Caco-2 (cell line): ENCODE measurements around the gene PAAF1. TPM values are rescaled to one million over a fixed set of nuclear protein-coding genes. Genes with fewer than 3 reads are reported as not detected.
"Not testable (repeated sequence)": the region's sequence is repeated elsewhere in the genome, so short reads cannot be mapped to it uniquely, and the experiment has no call there.

Experiments used
- BruUV-seq: library from RNA; stranded (reverse); fragments of 400-500 nt; replicated peaks from 2 replicates; lab custom pipeline; 2021; lab: Mats Ljungman, UMichigan
- CTCF ChIA-PET: fragments of 300-600 bp; sonication (Branson Sonifier 250); formaldehyde crosslinking; loops from one replicate; lab custom pipeline; 2022; ENCODE audit warnings: antibody characterized with exemption; lab: Charles Lee
- POLR2A ChIA-PET: fragments of 300-600 bp; sonication (Branson Sonifier 250); formaldehyde crosslinking; loops from one replicate; lab custom pipeline; 2022; ENCODE audit warnings: antibody characterized with exemption; lab: Charles Lee
- DNase-seq, 2 experiments: peaks; one replicate each; pipeline versions ENCODE4 v3.0.0 to v3.0.0-alpha.2; 2020 to 2022
- H3K27me3 ChIP-seq: replicated peaks from 2 replicates; pipeline ENCODE4 v1.6.0; 2011; ENCODE audit warnings: low read length; ENCODE audit not compliant: control insufficient read depth, insufficient read depth
- H3K36me3 ChIP-seq: 2 replicates; pipeline ENCODE4 v1.5.1; 2011; ENCODE audit warnings: low read length; ENCODE audit not compliant: control insufficient read depth, insufficient read depth
- H3K4me1 ChIP-seq: fragments of 250-450 bp; sonication (Bioruptor Pico); 2 replicates; pipeline ENCODE4 v1.5.1; 2020; ENCODE audit warnings: mild to moderate bottlenecking
- H3K4me3 ChIP-seq: 2 replicates; pipeline ENCODE4 v1.5.1; 2011; ENCODE audit warnings: low read depth, mild to moderate bottlenecking, control low read depth, low read length
- H3K9me3 ChIP-seq: fragments of 250-450 bp; sonication (Bioruptor Pico); 2 replicates; pipeline ENCODE4 v1.5.1; 2020; ENCODE audit warnings: mild to moderate bottlenecking, moderate library complexity
- H3K27ac Mint-ChIP-seq: one replicate; pipeline ENCODE4 v1.8.0; 2022; ENCODE audit warnings: mixed read lengths; ENCODE audit not compliant: unreplicated experiment
- H3K27me3 Mint-ChIP-seq: one replicate; pipeline ENCODE4 v1.8.0; 2022; ENCODE audit warnings: mixed read lengths; ENCODE audit not compliant: insufficient read depth, unreplicated experiment
- H3K36me3 Mint-ChIP-seq: one replicate; pipeline ENCODE4 v1.8.0; 2022; ENCODE audit warnings: mild to moderate bottlenecking, mixed read lengths; ENCODE audit not compliant: insufficient read depth, unreplicated experiment
- H3K4me1 Mint-ChIP-seq: one replicate; pipeline ENCODE4 v1.8.0; 2022; ENCODE audit warnings: low read depth, mixed read lengths; ENCODE audit not compliant: unreplicated experiment
- H3K4me3 Mint-ChIP-seq: one replicate; pipeline ENCODE4 v1.8.0; 2022; ENCODE audit warnings: mild to moderate bottlenecking, moderate library complexity, mixed read lengths; ENCODE audit not compliant: unreplicated experiment
- H3K9me3 Mint-ChIP-seq: one replicate; pipeline ENCODE4 v1.8.0; 2022; ENCODE audit warnings: mixed read lengths; ENCODE audit not compliant: unreplicated experiment
- CTCF ChIP-seq, 2 experiments: fragments of 200-600 bp in 1 of 2; IDR thresholded peaks; 1 replicate in 1 of 2; 2 replicates in 1 of 2; pipeline versions ENCODE4 v1.5.1 to v1.8.0; 2011 to 2022; ENCODE audit warnings: antibody characterized with exemption in 1 of 2, control low read depth in 1 of 2, inconsistent platforms in 1 of 2, low read depth in 1 of 2, low read length in 1 of 2, mild to moderate bottlenecking in 1 of 2, moderate library complexity in 1 of 2; ENCODE audit not compliant: insufficient read depth in 1 of 2, severe bottlenecking in 1 of 2, unreplicated experiment in 1 of 2
- intact Hi-C: fragments of 100-400 bp; cut with micrococcal nuclease; formaldehyde crosslinking; loops from one replicate; pipeline ENCODE4 v1.10.0; 2022; ENCODE audit not compliant: unreplicated experiment
- total RNA-seq: library from RNA; stranded (reverse); gene quantifications from 2 replicates; pipeline ENCODE4 v1.2.3, GENCODE V29; 2022

Gene PAAF1
- total RNA-seq, 1 experiment from 2014 or later, result 51.6 TPM

- TF ChIP-seq CTCF (IDR thresholded peaks at IDR 0.05; ENCODE audit: insufficient read depth in 1 of 2, low read depth in 1 of 2, low read length in 1 of 2, severe bottlenecking in 1 of 2, unreplicated experiment in 1 of 2), result no peak
- no peak overlapping the region for H3K27ac Mint-ChIP-seq
These were observed 55.2 kb downstream of the PAAF1 start for GRCh38 chr11:73931951-73932350.

DNA sequence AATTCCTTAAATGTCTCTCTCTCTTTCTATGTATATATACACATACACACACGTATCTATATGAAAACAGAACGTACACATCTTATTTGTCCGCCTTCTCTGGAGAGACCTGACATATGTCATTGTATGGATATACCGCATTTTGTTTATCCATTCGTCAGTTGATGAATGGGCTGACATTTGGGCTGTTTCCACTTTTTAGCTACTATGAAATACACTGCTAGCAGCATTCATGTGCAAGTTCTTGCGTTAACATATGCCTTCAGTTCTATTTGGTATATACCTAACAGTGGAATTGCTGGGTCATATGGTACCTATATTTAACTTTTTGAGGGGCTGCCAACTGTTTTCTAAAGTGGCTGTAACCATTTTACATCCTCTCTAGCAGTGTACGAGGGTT, 56.0 kb downstream of the PAAF1 start:
- peaks cover 76% of the 10 kb centered on the region for H3K36me3 Mint-ChIP-seq
- no peaks in the 10 kb centered on the region for H3K27me3 Mint-ChIP-seq
- H3K9me3 Mint-ChIP-seq, result no peaks in the 10 kb centered on the region
- H3K4me1 Mint-ChIP-seq, result peaks cover 8% of the 10 kb centered on the region
- ChIA-PET POLR2A (no interaction called here), CTCF (interaction anchor here (2.0 to 2.2 kb wide), 2 partner anchors 308 to 454 kb away, joined by 20 to 113 read pairs; no protein-coding TSS in a partner anchor)
- BruUV-seq, result no TSS peak
- intact Hi-C loops, result loop anchor here (10.0 kb wide), 1 partner anchor 208 kb away; no protein-coding TSS in a partner anchor
- no peak overlapping the region for H3K4me3 Mint-ChIP-seq
- H3K27me3 ChIP-seq, result no peaks in the 10 kb centered on the region
- H3K4me3 ChIP-seq, result no peak overlapping the region
- peaks cover 3% of the 10 kb centered on the region; the same call in 1 of the 2 replicates for H3K36me3 ChIP-seq
- peaks cover under 1% of the 10 kb centered on the region; the same call in 1 of the 2 replicates for H3K9me3 ChIP-seq
- no peak for TF ChIP-seq CTCF (IDR thresholded peaks at IDR 0.05; ENCODE audit: insufficient read depth in 1 of 2, low read depth in 1 of 2, low read length in 1 of 2, severe bottlenecking in 1 of 2, unreplicated experiment in 1 of 2)
- no peak overlapping the region for H3K27ac Mint-ChIP-seq
- no peak for DNase-seq
- no peaks in the 10 kb centered on the region for H3K4me1 ChIP-seq

More at GRCh38 chr11:73931951-73932350, 55.2 kb downstream of the PAAF1 start:
- H3K27me3 ChIP-seq, result no peaks in the 10 kb centered on the region
- no peak overlapping the region for H3K4me3 ChIP-seq
- intact Hi-C loops, result loop anchor here (1.0 to 10.0 kb wide), 10 partner anchors 17 to 528 kb away; partner anchors contain the start of genes COA4, PAAF1 and RAB6A
- Mint-ChIP-seq H3K36me3 (peaks cover 81% of the 10 kb centered on the region), H3K9me3 (no peaks in the 10 kb centered on the region), H3K4me3 (no peak overlapping the region), H3K4me1 (peaks cover 8% of the 10 kb centered on the region), H3K27me3 (no peaks in the 10 kb centered on the region)
- no peak for DNase-seq
- H3K9me3 ChIP-seq, result no peaks in the 10 kb centered on the region
- ChIA-PET CTCF (interaction anchor here (0.6 to 2.2 kb wide), 32 partner anchors 9 to 581 kb away, joined by 3 to 113 read pairs (median 4); partner anchors contain the start of genes MRPL48, PLEKHB1 and RAB6A), POLR2A (interaction anchor here (0.5 to 1.2 kb wide), 4 partner anchors 63 to 230 kb away, joined by 3 to 9 read pairs (median 4); partner anchors contain the start of gene MRPL48)
- H3K4me1 ChIP-seq, result no peaks in the 10 kb centered on the region
- peaks cover 5% of the 10 kb centered on the region; the same call in 1 of the 2 replicates for H3K36me3 ChIP-seq
- no TSS peak for BruUV-seq

DNA sequence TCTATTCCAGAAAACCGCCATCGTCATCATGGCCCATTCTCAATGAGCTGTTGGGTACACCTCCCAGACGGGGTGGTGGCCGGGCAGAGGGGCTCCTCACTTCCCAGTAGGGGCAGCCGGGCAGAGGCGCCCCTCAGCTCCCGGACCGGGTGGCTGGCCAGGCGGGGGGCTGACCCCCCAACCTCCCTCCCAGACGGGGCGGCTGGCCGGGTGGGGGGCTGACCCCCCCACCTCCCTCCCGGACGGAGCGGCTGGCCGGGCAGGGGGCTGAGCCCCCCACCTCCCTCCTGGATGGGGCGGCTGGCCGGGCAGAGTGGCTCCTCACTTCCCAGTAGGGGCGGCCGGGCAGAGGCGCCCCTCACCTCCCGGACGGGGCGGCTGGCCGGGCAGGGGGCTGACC, 59.2 kb downstream of the PAAF1 start:
- BruUV-seq, H3K27me3 ChIP-seq, H3K4me1 Mint-ChIP-seq, H3K36me3 ChIP-seq, H3K4me3 ChIP-seq, CTCF ChIA-PET, H3K27ac Mint-ChIP-seq, H3K4me3 Mint-ChIP-seq, H3K27me3 Mint-ChIP-seq, DNase-seq, H3K4me1 ChIP-seq, POLR2A ChIA-PET: not testable (repeated sequence)
- Mint-ChIP-seq H3K36me3 (peaks cover 55% of the 10 kb centered on the region), H3K9me3 (peaks cover 26% of the 10 kb centered on the region)
- intact Hi-C loops, result loop anchor here (10.0 kb wide), 1 partner anchor 211 kb away; no protein-coding TSS in a partner anchor
- H3K9me3 ChIP-seq, result peaks cover 13% of the 10 kb centered on the region
